H1 (cell line): ENCODE results near the gene LDLRAD3. TPM values are rescaled to one million over a fixed set of nuclear protein-coding genes. Genes with fewer than 3 reads are reported as not detected.

ENCODE experiments used
- ASH2L ChIP-seq: fragments of 200-600, 300-600 bp; sonication (generic); IDR thresholded peaks from one replicate; pipeline ENCODE4 v1.7.1; 2017; ENCODE audit warnings: low read length
- CHD7 ChIP-seq: fragments of 300-600 bp; sonication (generic); IDR thresholded peaks from 2 replicates; pipeline ENCODE4 v1.7.1; 2012; ENCODE audit warnings: low read length, moderate library complexity, mild to moderate bottlenecking, inconsistent platforms; ENCODE audit not compliant: insufficient replicate concordance
- E2F6 ChIP-seq: IDR thresholded peaks from 2 replicates; pipeline ENCODE4 v1.6.1; 2012; ENCODE audit warnings: inconsistent platforms
- GTF2F1 ChIP-seq: IDR thresholded peaks from 2 replicates; pipeline ENCODE4 v1.6.1; 2012; ENCODE audit warnings: low read depth, low read length, improper control_type of control experiment, borderline replicate concordance
- HDAC6 ChIP-seq: IDR thresholded peaks from one replicate; pipeline ENCODE4 v1.7.1; 2012; ENCODE audit warnings: low read depth, mild to moderate bottlenecking, inconsistent platforms, low read length, moderate library complexity
- JUND ChIP-seq: IDR thresholded peaks from 2 replicates; pipeline ENCODE4 v1.6.1; 2011; ENCODE audit warnings: mild to moderate bottlenecking, improper control_type of control experiment, low read length
- KDM4A ChIP-seq: IDR thresholded peaks from one replicate; pipeline ENCODE4 v1.7.1; 2012; ENCODE audit warnings: low read depth, mild to moderate bottlenecking, moderate library complexity, low read length, inconsistent platforms; ENCODE audit not compliant: severe bottlenecking
- RAD21 ChIP-seq, 2 experiments: IDR thresholded peaks in 1 of 2; conservative IDR thresholded peaks in 1 of 2; 2 replicates each; pipeline ENCODE4 v1.6.1; 2011; ENCODE audit warnings: low read depth in 2 of 2, low read length in 2 of 2, improper control_type of control experiment in 1 of 2, inconsistent platforms in 1 of 2, mild to moderate bottlenecking in 1 of 2, moderate library complexity in 1 of 2
- RBBP5 ChIP-seq: IDR thresholded peaks from 2 replicates; pipeline ENCODE4 v1.7.1; 2012; ENCODE audit warnings: low read depth, mild to moderate bottlenecking, inconsistent platforms, low read length, moderate library complexity, borderline replicate concordance
- SIRT6 ChIP-seq: IDR thresholded peaks from one replicate; pipeline ENCODE4 v1.7.1; 2012; ENCODE audit warnings: low read length, inconsistent platforms
- polyA plus RNA-seq, 7 experiments: library from polyadenylated mRNA; depleted of rRNA in 3 of 7; stranded (reverse) in 5 of 7; unstranded in 2 of 7; fragments of >200 nt in 5 of 7; fragments of 200-250 nt in 2 of 7; gene quantifications; 1 replicate in 5 of 7; 2 replicates in 1 of 7; 4 replicates in 1 of 7; pipeline versions ENCODE4 v1.2.1 to v1.2.3, GENCODE V29; 2011 to 2013; ENCODE audit warnings: missing spikeins in 2 of 7, mixed read lengths in 2 of 7
- total RNA-seq: library from RNA; stranded (reverse); fragmentation: NEBNext Ultra II Directional; extraction: Animal tissue kit (Norgen Biotek cat#: 25700); gene quantifications from 2 replicates; pipeline ENCODE4 v1.2.1, GENCODE V29; 2021

Gene LDLRAD3
- total and polyA plus RNA-seq, 2 of the 8 experiments (the other 6 are each of a cell fraction or from before 2014, with no cell fraction given): 18.6 to 22.8 TPM

- TF ChIP-seq CHD7 (no peak), GTF2F1 (no peak), RBBP5 (no peak), HDAC6 (no peak), SIRT6 (no peak), ASH2L (no peak), KDM4A (no peak), E2F6 (no peak), RAD21 (IDR thresholded peaks at IDR 0.05 in 1 of 2, conservative IDR thresholded peaks at IDR 0.05 in 1 of 2; ENCODE audit: low read depth in 2 of 2, low read length in 2 of 2) (no peak), JUND (no peak)
Observed at GRCh38 chr11:36115378-36115801, 171.5 kb downstream of the LDLRAD3 start (continued).
